Naive B cell (primary cell): ENCODE data around the gene ENTHD1. TPM values are rescaled to one million over a fixed set of nuclear protein-coding genes. Genes with fewer than 3 reads are reported as not detected.

Experiments used
- ATAC-seq, 2 donors: fragments of 150-1000 bp; cut with Tn5 transposase; 2 replicates each; pipeline ENCODE4 v1.10.0; 2021; ENCODE audit warnings: low read depth in 2 of 2, mild to moderate bottlenecking in 2 of 2, moderate library complexity in 2 of 2
- DNase-seq: peaks from one replicate; pipeline ENCODE4 v3.0.0; 2022
- H3K27ac Mint-ChIP-seq, 6 donors: one replicate each; pipeline ENCODE4 v1.8.0; 2020 to 2022; ENCODE audit warnings: mild to moderate bottlenecking in 6 of 6, mixed read lengths in 6 of 6, moderate library complexity in 5 of 6, inconsistent platforms in 2 of 6
- H3K27me3 Mint-ChIP-seq, 3 donors: one replicate each; pipeline ENCODE4 v1.8.0; 2021 to 2022; ENCODE audit warnings: mixed read lengths in 3 of 3, mild to moderate bottlenecking in 1 of 3
- H3K36me3 Mint-ChIP-seq, 2 donors: one replicate each; pipeline ENCODE4 v1.8.0; 2020 to 2022; ENCODE audit warnings: mixed read lengths in 2 of 2, inconsistent platforms in 1 of 2, mild to moderate bottlenecking in 1 of 2
- H3K4me1 Mint-ChIP-seq, 3 donors: one replicate each; pipeline ENCODE4 v1.8.0; 2020 to 2022; ENCODE audit warnings: mixed read lengths in 3 of 3, inconsistent platforms in 1 of 3, mild to moderate bottlenecking in 1 of 3, moderate library complexity in 1 of 3
- H3K4me3 Mint-ChIP-seq, 8 donors: one replicate each; pipeline ENCODE4 v1.8.0; 2020 to 2022; ENCODE audit warnings: mild to moderate bottlenecking in 8 of 8, mixed read lengths in 8 of 8, moderate library complexity in 8 of 8, inconsistent platforms in 2 of 8
- H3K9me3 Mint-ChIP-seq, 7 donors: one replicate each; pipeline ENCODE4 v1.8.0; 2020 to 2022; ENCODE audit warnings: mixed read lengths in 7 of 7, mild to moderate bottlenecking in 5 of 7, inconsistent platforms in 2 of 7, moderate library complexity in 1 of 7
- polyA plus RNA-seq, 6 donors: library from polyadenylated mRNA; unstranded; fragments of 300-500 nt; fragmentation: Illumina TruSeq; gene quantifications; one replicate each; pipeline ENCODE4 v1.2.3, GENCODE V29; 2021; ENCODE audit warnings: low read depth in 6 of 6

The ENTHD1 gene
- polyA plus RNA-seq, 6 donors from 2014 or later: not detected

GRCh38 chr22:39917197-39917643 is 23.7 kb upstream of the ENTHD1 start:
- no peaks in the 10 kb centered on the region for H3K27me3 Mint-ChIP-seq
- DNase-seq: no peak
- ATAC-seq: no peak
- peaks cover 30 to 81% (median 66%) of the 10 kb centered on the region in 3 donors for H3K4me1 Mint-ChIP-seq
- H3K27ac Mint-ChIP-seq: peak overlapping the region in 2 of 6 donors; percentile 66 to 86
- H3K36me3 Mint-ChIP-seq: peaks cover 4 to 6% of the 10 kb centered on the region in 2 donors
- no peaks in the 10 kb centered on the region for H3K9me3 Mint-ChIP-seq
- peak overlapping the region in 1 of 8 donors; percentile 59 for H3K4me3 Mint-ChIP-seq

GRCh38 chr22:39916496-39916895 is 22.9 kb upstream of the ENTHD1 start:
- Mint-ChIP-seq H3K36me3 (peaks cover 0 to 4% of the 10 kb centered on the region in 2 donors), H3K27ac (peak overlapping the region in 1 of 6 donors; percentile 43), H3K9me3 (no peaks in the 10 kb centered on the region), H3K4me3 (no peak overlapping the region), H3K4me1 (peaks cover 26 to 79% (median 70%) of the 10 kb centered on the region in 3 donors), H3K27me3 (no peaks in the 10 kb centered on the region)
- DNase-seq: no peak
- no peak for ATAC-seq

GRCh38 chr22:39915295-39915726 is 21.8 kb upstream of the ENTHD1 start:
- Mint-ChIP-seq H3K4me3 (peak overlapping the region in 7 of 8 donors; percentile 69 to 87 (median 75)), H3K36me3 (peaks cover 0 to 4% of the 10 kb centered on the region in 2 donors), H3K4me1 (peaks cover 35 to 78% (median 66%) of the 10 kb centered on the region in 3 donors), H3K27ac (peak overlapping the region in 4 of 6 donors; percentile 68 to 98 (median 89)), H3K9me3 (no peaks in the 10 kb centered on the region), H3K27me3 (no peaks in the 10 kb centered on the region)
- DNase-seq (no peak), ATAC-seq (peak in 1 of 2 donors; percentile 59)

GRCh38 chr22:39914584-39914983 is 21.0 kb upstream of the ENTHD1 start:
- no peak for DNase-seq
- no peaks in the 10 kb centered on the region for H3K9me3 Mint-ChIP-seq

GRCh38 chr22:39913886-39914285 is 20.3 kb upstream of the ENTHD1 start:
- peak overlapping the region in 4 of 6 donors; percentile 23 to 83 (median 54) for H3K27ac Mint-ChIP-seq

More at GRCh38 chr22:39914584-39914983, 21.0 kb upstream of the ENTHD1 start:
- Mint-ChIP-seq H3K36me3 (peaks cover 4 to 6% of the 10 kb centered on the region in 2 donors), H3K4me3 (peak overlapping the region in 2 of 8 donors; percentile 35 to 69), H3K27me3 (no peaks in the 10 kb centered on the region), H3K4me1 (peaks cover 43 to 77% (median 68%) of the 10 kb centered on the region in 3 donors), H3K27ac (no peak overlapping the region)
- ATAC-seq: no peak

GRCh38 chr22:39913321-39913720 is 19.8 kb upstream of the ENTHD1 start:
- no peaks in the 10 kb centered on the region for H3K9me3 Mint-ChIP-seq
- H3K4me3 Mint-ChIP-seq: peak overlapping the region in 2 of 8 donors; percentile 32 to 40
- ATAC-seq (no peak), DNase-seq (no peak)
- H3K27me3 Mint-ChIP-seq: no peaks in the 10 kb centered on the region
- H3K27ac Mint-ChIP-seq: peak overlapping the region in 2 of 6 donors; percentile 72 to 95
- H3K4me1 Mint-ChIP-seq: peaks cover 46 to 85% (median 80%) of the 10 kb centered on the region in 3 donors
- peaks cover 4 to 10% of the 10 kb centered on the region in 2 donors for H3K36me3 Mint-ChIP-seq

More at GRCh38 chr22:39913886-39914285, 20.3 kb upstream of the ENTHD1 start:
- ATAC-seq (no peak), DNase-seq (no peak)
- Mint-ChIP-seq H3K36me3 (peaks cover 4 to 10% of the 10 kb centered on the region in 2 donors), H3K27me3 (no peaks in the 10 kb centered on the region), H3K9me3 (no peaks in the 10 kb centered on the region), H3K4me3 (peak overlapping the region in 1 of 8 donors; percentile 33), H3K4me1 (peaks cover 46 to 79% (median 74%) of the 10 kb centered on the region in 3 donors)

- H3K9me3 Mint-ChIP-seq: no peaks in the 10 kb centered on the region
- H3K27ac Mint-ChIP-seq: peak overlapping the region in 3 of 6 donors; percentile 9 to 73 (median 33)
- H3K4me3 Mint-ChIP-seq: peak overlapping the region in 2 of 8 donors; percentile 25 to 41
- peaks cover 44 to 74% (median 73%) of the 10 kb centered on the region in 3 donors for H3K4me1 Mint-ChIP-seq
- ATAC-seq (no peak), DNase-seq (no peak)
- no peaks in the 10 kb centered on the region for H3K27me3 Mint-ChIP-seq
- peaks cover 0 to 10% of the 10 kb centered on the region in 2 donors for H3K36me3 Mint-ChIP-seq
Measured at GRCh38 chr22:39910876-39911613, 17.5 kb upstream of the ENTHD1 start.

- DNase-seq (no peak), ATAC-seq (no peak)
- Mint-ChIP-seq H3K9me3 (no peaks in the 10 kb centered on the region), H3K4me1 (peaks cover 39 to 71% (median 66%) of the 10 kb centered on the region in 3 donors), H3K4me3 (peak overlapping the region in 1 of 8 donors; percentile 30), H3K36me3 (peaks cover 0 to 10% of the 10 kb centered on the region in 2 donors), H3K27me3 (no peaks in the 10 kb centered on the region), H3K27ac (peak overlapping the region in 2 of 6 donors; percentile 20 to 70)
Measured at GRCh38 chr22:39908737-39909136, 15.2 kb upstream of the ENTHD1 start.

- DNase-seq: no peak
- H3K36me3 Mint-ChIP-seq: peaks cover 0 to 10% of the 10 kb centered on the region in 2 donors
- no peak for ATAC-seq
- peak overlapping the region in 1 of 8 donors; percentile 9 for H3K4me3 Mint-ChIP-seq
- H3K27me3 Mint-ChIP-seq: no peaks in the 10 kb centered on the region
- no peaks in the 10 kb centered on the region for H3K9me3 Mint-ChIP-seq
- H3K4me1 Mint-ChIP-seq: peaks cover 37 to 69% (median 61%) of the 10 kb centered on the region in 3 donors
- H3K27ac Mint-ChIP-seq: peak overlapping the region in 2 of 6 donors; percentile 15 to 69
Measured at GRCh38 chr22:39908136-39908535, 14.6 kb upstream of the ENTHD1 start.

GRCh38 chr22:39907605-39908097 is 14.1 kb upstream of the ENTHD1 start:
- H3K9me3 Mint-ChIP-seq: no peaks in the 10 kb centered on the region

GRCh38 chr22:39907047-39907446 is 13.5 kb upstream of the ENTHD1 start:
- no peaks in the 10 kb centered on the region for H3K9me3 Mint-ChIP-seq
- H3K27ac Mint-ChIP-seq: peak overlapping the region in 1 of 6 donors; percentile 22
- H3K36me3 Mint-ChIP-seq: peaks cover 0 to 10% of the 10 kb centered on the region in 2 donors
- no peak for DNase-seq
- H3K4me3 Mint-ChIP-seq: no peak overlapping the region
- ATAC-seq: no peak
- peaks cover 40 to 70% (median 60%) of the 10 kb centered on the region in 3 donors for H3K4me1 Mint-ChIP-seq
- no peaks in the 10 kb centered on the region for H3K27me3 Mint-ChIP-seq

More at GRCh38 chr22:39907605-39908097, 14.1 kb upstream of the ENTHD1 start:
- DNase-seq: no peak
- H3K36me3 Mint-ChIP-seq: peaks cover 0 to 10% of the 10 kb centered on the region in 2 donors
- ATAC-seq: no peak
- no peaks in the 10 kb centered on the region for H3K27me3 Mint-ChIP-seq
- peaks cover 40 to 71% (median 61%) of the 10 kb centered on the region in 3 donors for H3K4me1 Mint-ChIP-seq
- no peak overlapping the region for H3K4me3 Mint-ChIP-seq
- peak overlapping the region in 1 of 6 donors; percentile 69 for H3K27ac Mint-ChIP-seq

GRCh38 chr22:39906207-39906606 is 12.6 kb upstream of the ENTHD1 start:
- Mint-ChIP-seq H3K27me3 (no peaks in the 10 kb centered on the region), H3K36me3 (peaks cover 0 to 10% of the 10 kb centered on the region in 2 donors), H3K27ac (no peak overlapping the region), H3K4me3 (no peak overlapping the region), H3K9me3 (no peaks in the 10 kb centered on the region), H3K4me1 (peaks cover 42 to 73% (median 62%) of the 10 kb centered on the region in 3 donors)
- no peak for DNase-seq
- ATAC-seq: no peak

GRCh38 chr22:39905687-39906086 is 12.1 kb upstream of the ENTHD1 start:
- H3K4me3 Mint-ChIP-seq: peak overlapping the region in 1 of 8 donors; percentile 26
- peak overlapping the region in 1 of 6 donors; percentile 18 for H3K27ac Mint-ChIP-seq
- H3K27me3 Mint-ChIP-seq: no peaks in the 10 kb centered on the region
- ATAC-seq (no peak), DNase-seq (no peak)
- H3K36me3 Mint-ChIP-seq: peaks cover 0 to 10% of the 10 kb centered on the region in 2 donors
- peaks cover 40 to 75% (median 63%) of the 10 kb centered on the region in 3 donors for H3K4me1 Mint-ChIP-seq
- H3K9me3 Mint-ChIP-seq: no peaks in the 10 kb centered on the region
